Thyroid gland (tissue), 4 donors: ENCODE data around the gene APMAP.

Experiments
- CTCF ChIP-seq, 6 experiments: fragments of 200-600 bp in 3 of 6; fragments of 450-650 bp in 3 of 6; sonication (generic) in 3 of 6; IDR thresholded peaks; one replicate each; pipeline ENCODE4 v1.5.1; 2016 to 2019; ENCODE audit warnings: antibody characterized with exemption in 6 of 6, mild to moderate bottlenecking in 2 of 6, inconsistent platforms in 1 of 6, moderate library complexity in 1 of 6
- POLR2A ChIP-seq, 2 donors: fragments of 450-650 bp; IDR thresholded peaks; one replicate each; pipeline ENCODE4 v1.6.1; 2017; ENCODE audit warnings: antibody characterized with exemption in 2 of 2, mild to moderate bottlenecking in 2 of 2, moderate library complexity in 1 of 2

- TF ChIP-seq CTCF (IDR thresholded peaks at IDR 0.05) (no peak), POLR2A (IDR thresholded peaks at IDR 0.05) (no peak)
Measured at GRCh38 chr20:24955045-24955444, 37.5 kb downstream of the APMAP start.
